Measurements from ENCODE around the gene ROBO4. TPM values are rescaled to one million over a fixed set of nuclear protein-coding genes. Genes with fewer than 3 reads are reported as not detected.

ROBO4 gene
- total RNA-seq, 4 donors from 2014 or later: 11.2 to 96.6 (median 46.6) TPM

- no peaks in the 10 kb centered on the region for H3K4me1 ChIP-seq
- TF ChIP-seq CTCF (IDR thresholded peaks at IDR 0.05) (no peak), POLR2A (IDR thresholded peaks at IDR 0.05) (no peak)
- no peaks in the 10 kb centered on the region for H3K9me3 ChIP-seq
- no peak overlapping the region for H3K27ac ChIP-seq
- no peak overlapping the region for H3K4me3 ChIP-seq
- DNase-seq: no peak
- intact Hi-C loops (cut with DNase I; ENCODE audit: low total_unique reads): no loop called here
- no peaks in the 10 kb centered on the region for H3K27me3 ChIP-seq
- H3K36me3 ChIP-seq: no peaks in the 10 kb centered on the region
Observed at GRCh38 chr11:124886978-124887666, 10.5 kb downstream of the ROBO4 start.

- Histone ChIP-seq H3K4me3 (no peak overlapping the region), H3K27ac (no peak overlapping the region), H3K9me3 (no peaks in the 10 kb centered on the region), H3K27me3 (no peaks in the 10 kb centered on the region), H3K36me3 (no peaks in the 10 kb centered on the region), H3K4me1 (no peaks in the 10 kb centered on the region)
- TF ChIP-seq CTCF (IDR thresholded peaks at IDR 0.05) (no peak), POLR2A (IDR thresholded peaks at IDR 0.05) (no peak)
- intact Hi-C loops (cut with DNase I; ENCODE audit: low total_unique reads): no loop called here
- DNase-seq: no peak
Observed at GRCh38 chr11:124886476-124886875, 11.2 kb downstream of the ROBO4 start.

GRCh38 chr11:124884869-124885479, 12.7 kb downstream of the ROBO4 start:
- DNase-seq: no peak
- Histone ChIP-seq H3K4me3 (no peak overlapping the region), H3K9me3 (no peaks in the 10 kb centered on the region), H3K36me3 (no peaks in the 10 kb centered on the region), H3K27me3 (no peaks in the 10 kb centered on the region), H3K4me1 (no peaks in the 10 kb centered on the region), H3K27ac (no peak overlapping the region)
- TF ChIP-seq CTCF (IDR thresholded peaks at IDR 0.05) (no peak), POLR2A (IDR thresholded peaks at IDR 0.05) (no peak)
- intact Hi-C loops (cut with DNase I; ENCODE audit: low total_unique reads): no loop called here

GRCh38 chr11:124884340-124884739, 13.3 kb downstream of the ROBO4 start:
- Histone ChIP-seq H3K4me1 (no peaks in the 10 kb centered on the region), H3K27ac (peak overlapping the region in 1 of 2 donors; percentile 7), H3K9me3 (no peaks in the 10 kb centered on the region), H3K27me3 (no peaks in the 10 kb centered on the region), H3K36me3 (no peaks in the 10 kb centered on the region), H3K4me3 (no peak overlapping the region)
- intact Hi-C loops (cut with DNase I; ENCODE audit: low total_unique reads): no loop called here
- no peak for TF ChIP-seq CTCF (IDR thresholded peaks at IDR 0.05)
- no peak for TF ChIP-seq POLR2A (IDR thresholded peaks at IDR 0.05)
- no peak for DNase-seq

- H3K27ac ChIP-seq: peak overlapping the region; percentile 22 to 41
Observed at GRCh38 chr11:124882339-124883071, 15.2 kb downstream of the ROBO4 start.

More at GRCh38 chr11:124882339-124883071, 15.2 kb downstream of the ROBO4 start:
- TF ChIP-seq POLR2A (IDR thresholded peaks at IDR 0.05) (no peak), CTCF (IDR thresholded peaks at IDR 0.05) (no peak)
- H3K9me3 ChIP-seq: no peaks in the 10 kb centered on the region
- H3K36me3 ChIP-seq: no peaks in the 10 kb centered on the region
- DNase-seq: no peak
- no peaks in the 10 kb centered on the region for H3K27me3 ChIP-seq
- intact Hi-C loops (cut with DNase I; ENCODE audit: low total_unique reads): no loop called here
- H3K4me1 ChIP-seq: peaks cover 0 to under 1% of the 10 kb centered on the region in 2 donors
- no peak overlapping the region for H3K4me3 ChIP-seq

Measured in uterus (tissue), 4 donors.